Panc1 (cell line): ENCODE data around the gene ST8SIA6.

Source experiments
- CTCF ChIP-seq: fragments of 450-650 bp; IDR thresholded peaks from 2 replicates; pipeline ENCODE4 v1.5.1; 2017; ENCODE audit warnings: mild to moderate bottlenecking
- POLR2AphosphoS5 ChIP-seq: IDR thresholded peaks from 2 replicates; pipeline ENCODE4 v1.6.1; 2012; ENCODE audit warnings: mild to moderate bottlenecking, low read depth, low read length, moderate library complexity
- SIN3A ChIP-seq: IDR thresholded peaks from 2 replicates; pipeline ENCODE4 v1.6.1; 2012; ENCODE audit warnings: low read depth, mild to moderate bottlenecking, low read length, moderate library complexity, borderline replicate concordance; ENCODE audit not compliant: insufficient read depth

DNA sequence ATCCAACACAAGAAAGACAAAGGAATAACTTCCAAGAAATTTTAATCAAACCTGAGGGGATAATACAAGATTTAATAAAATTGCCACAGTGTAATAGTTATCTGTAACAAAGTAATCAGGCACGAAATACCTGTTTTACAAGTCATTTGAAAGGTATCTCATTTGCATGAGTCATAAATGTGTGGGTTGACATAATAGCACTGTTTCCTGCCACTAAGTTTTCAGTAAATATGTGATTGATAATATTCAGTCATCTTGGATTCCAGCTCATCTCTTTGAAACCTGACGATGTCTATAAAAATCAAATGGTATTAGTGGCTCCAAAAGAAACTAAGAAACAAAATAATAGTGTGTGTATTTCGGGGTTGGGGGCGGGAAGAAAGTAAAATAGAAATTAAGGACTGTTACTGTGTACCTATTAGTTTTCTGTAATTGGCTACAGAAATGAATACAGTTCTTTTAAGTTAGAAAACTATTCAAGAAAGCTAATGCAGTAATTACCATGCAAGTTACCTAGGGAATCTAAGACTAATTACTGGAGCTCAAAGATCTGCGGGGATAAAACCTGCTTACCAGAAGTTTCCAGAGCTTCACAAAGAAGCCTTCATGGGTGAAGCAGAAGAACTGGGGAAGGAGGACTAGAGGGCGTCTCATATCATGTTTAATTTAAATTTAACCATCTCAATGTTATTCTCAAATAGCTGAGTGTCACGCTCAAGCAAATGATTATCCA, 100.7 kb downstream of the ST8SIA6 start:
- TF ChIP-seq CTCF (no peak), SIN3A (no peak), POLR2AphosphoS5 (no peak)
